Measurements from ENCODE around the gene DGCR6L. TPM values are rescaled to one million over a fixed set of nuclear protein-coding genes. Genes with fewer than 3 reads are reported as not detected.

Gene DGCR6L
- total RNA-seq = 44.0 and 50.0 TPM in 2 replicates

DNA sequence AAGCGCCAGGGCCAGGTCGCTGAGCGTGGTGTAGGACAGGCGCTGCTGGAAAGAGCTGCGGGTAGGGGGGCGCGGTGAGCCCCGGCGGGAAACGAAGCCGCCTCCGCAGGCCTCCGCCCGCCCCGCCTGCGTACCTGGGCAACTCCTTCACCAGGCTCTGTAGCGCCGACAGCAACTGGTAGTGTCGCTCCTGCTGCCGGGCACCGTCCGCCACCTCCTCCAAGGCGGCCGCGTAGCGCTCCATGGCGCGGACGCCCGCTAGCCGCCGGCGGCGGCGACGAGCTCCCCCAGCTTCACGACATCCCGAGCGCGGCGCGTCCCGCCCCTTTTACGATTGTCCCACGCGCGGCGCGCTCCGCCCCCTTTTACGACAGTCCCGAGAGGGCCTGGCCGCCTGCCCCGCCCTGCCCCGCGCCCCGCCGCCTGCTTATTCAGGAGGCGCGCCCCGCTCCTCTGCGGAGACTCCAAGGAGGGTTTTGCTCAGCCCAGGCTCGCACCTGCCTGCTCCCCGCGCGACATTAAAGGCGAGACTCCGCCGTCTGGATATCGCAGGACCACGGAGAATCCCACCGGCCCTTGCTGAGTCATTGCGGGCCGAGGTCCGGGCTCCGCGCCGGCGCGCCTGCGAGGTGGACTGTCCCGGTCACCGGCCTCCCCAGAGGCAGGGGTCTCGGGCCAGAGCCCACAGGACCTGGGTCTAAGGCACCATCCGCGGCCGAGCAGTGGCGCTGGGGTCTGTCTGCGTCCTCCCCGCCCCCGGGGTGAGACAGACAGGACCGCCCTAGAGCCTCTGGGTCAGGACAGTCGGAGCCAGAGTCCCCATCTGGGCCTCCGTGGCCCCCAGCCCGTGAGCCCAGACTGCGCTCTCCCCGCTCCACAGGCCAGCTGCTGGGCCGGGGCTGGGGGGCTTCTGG is at the start of gene DGCR6L:
Gene DGCR6L (minus strand): TSS at position 316 of the 914 bp plus-strand sequence. CDS start 72 bp downstream, at position 244.

DNA sequence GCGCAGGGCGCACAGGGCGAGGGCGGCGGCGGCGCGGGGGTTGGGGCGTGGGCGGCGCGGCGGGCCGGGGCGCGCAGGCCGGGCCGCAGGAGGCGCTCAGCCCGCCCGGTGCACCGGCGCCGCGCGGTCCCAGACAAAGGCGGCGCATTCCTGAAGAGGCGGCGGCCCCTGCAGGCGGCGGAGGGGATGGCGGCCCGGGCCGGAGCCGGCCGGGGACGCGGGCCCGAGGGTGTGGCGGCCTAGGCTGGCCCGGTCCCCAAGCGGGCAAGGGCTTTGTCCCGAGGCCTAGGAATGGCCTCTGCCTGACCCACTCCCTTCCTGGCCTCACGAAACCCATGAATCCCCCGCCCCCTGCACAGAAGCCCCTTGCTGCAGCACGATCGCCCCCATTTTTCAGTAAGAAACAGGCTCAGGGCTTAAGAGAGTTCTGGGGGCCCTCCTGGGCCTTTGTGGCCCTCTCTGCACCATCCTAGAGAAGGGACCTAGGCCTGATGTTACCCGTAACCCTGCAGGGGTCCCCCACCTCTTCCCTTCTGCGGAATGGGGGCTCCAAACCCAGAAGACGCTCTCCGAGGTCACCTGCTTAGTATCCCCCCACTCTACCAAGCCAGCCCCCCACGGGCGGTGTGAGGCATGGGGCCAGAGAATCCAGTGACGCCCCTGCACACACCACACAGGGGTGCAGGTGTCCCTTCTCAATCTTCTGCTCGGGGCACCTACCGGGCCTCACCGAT is 51.4 kb downstream of the DGCR6L start, which contains the start of gene RTN4R:
Gene RTN4R (minus strand): TSS at position 40 of the 734 bp plus-strand sequence. CDS start 226 bp downstream, outside the sequence.

Other genes starting within 250 kb of the DGCR6L start
- gene DGCR8, start 239.8 kb downstream of the DGCR6L start, total RNA-seq = 14.9 and 33.7 TPM in 2 replicates
- gene RANBP1, start 204.0 kb downstream of the DGCR6L start, total RNA-seq = 194 and 470 TPM in 2 replicates
- gene TRMT2A, start 202.8 kb downstream of the DGCR6L start, total RNA-seq = 31.2 and 52.7 TPM in 2 replicates
- gene ZDHHC8, start 188.3 kb downstream of the DGCR6L start, total RNA-seq = 5.1 and 6.3 TPM in 2 replicates
- gene CCDC188, start 169.0 kb downstream of the DGCR6L start, total RNA-seq = 0.38 and 0.56 TPM in 2 replicates
- 0.28 and 0.58 TPM in 2 replicates for gene RTN4R, start 51.7 kb downstream of the DGCR6L start, total RNA-seq
- gene ZNF74, start 74.1 kb upstream of the DGCR6L start, total RNA-seq = 7.0 and 8.4 TPM in 2 replicates
- gene SCARF2, start 117.8 kb upstream of the DGCR6L start, total RNA-seq = 21.5 and 25.9 TPM in 2 replicates
- 27.4 and 34.4 TPM in 2 replicates for gene KLHL22, start 175.7 kb upstream of the DGCR6L start, total RNA-seq
- gene MED15, start 187.6 kb upstream of the DGCR6L start, total RNA-seq = 18.0 and 36.2 TPM in 2 replicates

Measured in regular cardiac myocyte (primary cell).